A549 (cell line): ENCODE data around the gene ABL1. TPM values are rescaled to one million over a fixed set of nuclear protein-coding genes. Genes with fewer than 3 reads are reported as not detected.
A peak's percentile ranks its signal among the peaks of the same experiment; 100 is the strongest.

Source experiments
- ATAC-seq, 2 experiments: fragments of 200-7000 bp in 1 of 2; fragments of >200 bp in 1 of 2; cut with Nextera tagmentation in 1 of 2; cut with Tn5 transposase in 1 of 2; 3 replicates each; pipeline versions ENCODE4 v1.8.0 to v1.9.1; 2018 to 2020; ENCODE audit warnings: mild to moderate bottlenecking in 1 of 2, moderate library complexity in 1 of 2
- CTCF ChIA-PET: fragments of 300-600 bp; sonication (Branson Sonifier 250); formaldehyde crosslinking; extraction: SDS; loops from one replicate; lab custom pipeline; 2021; ENCODE audit warnings: antibody characterized with exemption, inconsistent platforms; lab: Yijun Ruan, JAX
- POLR2A ChIA-PET: fragments of 350-600 bp; formaldehyde crosslinking; extraction: SDS; loops from one replicate; lab custom pipeline; 2021; ENCODE audit warnings: antibody characterized with exemption, inconsistent platforms; lab: Yijun Ruan, JAX
- DNase-seq, 2 experiments: peaks; one replicate each; pipeline versions ENCODE4 v3.0.0 to v3.0.0-alpha.2; 2011 to 2016; ENCODE audit warnings: low read depth in 1 of 2, low spot score in 1 of 2
- FAIRE-seq: peaks from 2 replicates; lab custom pipeline; 2011; peaks lifted over from hg19 to GRCh38; lab: Jason Lieb, UNC
- H3K27ac ChIP-seq, 2 experiments: fragments of >200 bp; sonication (Bioruptor Twin); formaldehyde crosslinking; 3 replicates each; pipeline ENCODE4 v1.5.1; 2016 to 2017
- H3K4me1 ChIP-seq: fragments of >200 bp; sonication (Bioruptor Twin); formaldehyde crosslinking; 3 replicates; pipeline ENCODE4 v1.6.1; 2016
- H3K4me2 ChIP-seq: fragments of >200 bp; sonication (Bioruptor Twin); formaldehyde crosslinking; 3 replicates; pipeline ENCODE4 v1.6.1; 2016
- H3K4me3 ChIP-seq: fragments of >200 bp; sonication (Bioruptor Twin); formaldehyde crosslinking; 3 replicates; pipeline ENCODE4 v1.5.1; 2016
- H3K9me3 ChIP-seq: fragments of >200 bp; sonication (Bioruptor Twin); formaldehyde crosslinking; 3 replicates; pipeline ENCODE4 v1.6.1; 2016
- CEBPB ChIP-seq, 2 experiments: fragments of >200 bp in 1 of 2; sonication (Bioruptor Twin) in 1 of 2; formaldehyde crosslinking in 1 of 2; IDR thresholded peaks; 2 replicates each; pipeline ENCODE4 v1.6.1; 2012 to 2016
- ELK1 ChIP-seq: fragments of 150-350 bp; IDR thresholded peaks from 2 replicates; pipeline ENCODE4 v1.6.1; 2014; ENCODE audit warnings: low read depth, mild to moderate bottlenecking, low read length
- HDAC2 ChIP-seq: fragments of 200-600 bp; sonication (generic); IDR thresholded peaks from 2 replicates; pipeline ENCODE4 v1.6.1; 2016
- HOXB5 ChIP-seq: fragments of 250-450 bp; sonication (Bioruptor Pico); IDR thresholded peaks from 2 replicates; pipeline ENCODE4 v1.5.0; 2020; ENCODE audit warnings: mild to moderate bottlenecking, moderate library complexity
- KDM1A ChIP-seq: fragments of 200-600 bp; sonication (generic); IDR thresholded peaks from 2 replicates; pipeline ENCODE4 v1.6.1; 2016; ENCODE audit warnings: low read depth, mild to moderate bottlenecking
- MAX ChIP-seq: IDR thresholded peaks from 2 replicates; pipeline ENCODE4 v1.6.1; 2012
- PHF8 ChIP-seq: fragments of 200-600 bp; sonication (generic); IDR thresholded peaks from 2 replicates; pipeline ENCODE4 v1.6.1; 2016; ENCODE audit warnings: low read depth, mild to moderate bottlenecking, antibody characterized with exemption, moderate library complexity, borderline replicate concordance
- POLR2A ChIP-seq: IDR thresholded peaks from 2 replicates; pipeline ENCODE4 v1.6.1; 2012; ENCODE audit warnings: mild to moderate bottlenecking, low read length
- RCOR1 ChIP-seq: fragments of 150-350 bp; IDR thresholded peaks from 2 replicates; pipeline ENCODE4 v1.6.1; 2014; ENCODE audit warnings: antibody characterized with exemption, low read length, low read depth
- REST ChIP-seq: fragments of 200-600 bp; sonication (generic); IDR thresholded peaks from 2 replicates; pipeline ENCODE4 v1.6.1; 2016; ENCODE audit warnings: antibody characterized with exemption, mild to moderate bottlenecking, moderate library complexity
- RFX5 ChIP-seq: fragments of 450-650 bp; IDR thresholded peaks from 2 replicates; pipeline ENCODE4 v1.7.1; 2014; ENCODE audit warnings: antibody characterized with exemption, mild to moderate bottlenecking, moderate library complexity
- SMC3 ChIP-seq: fragments of >200 bp; sonication (Bioruptor Twin); formaldehyde crosslinking; IDR thresholded peaks from 3 replicates; pipeline ENCODE4 v1.6.1; 2018; ENCODE audit warnings: inconsistent platforms
- ZC3H11A ChIP-seq: fragments of 450-650 bp; IDR thresholded peaks from 2 replicates; pipeline ENCODE4 v1.6.1; 2014; ENCODE audit warnings: antibody characterized with exemption, mild to moderate bottlenecking
- ZNF302 ChIP-seq: fragments of 250-450 bp; sonication (Bioruptor Pico); IDR thresholded peaks from 2 replicates; pipeline ENCODE4 v1.9.0; 2021; ENCODE audit warnings: inconsistent platforms, mild to moderate bottlenecking, moderate library complexity
- WGBS: methylation state at CpG from one replicate; pipeline ENCODE4 v1.1.6; 2017; ENCODE audit errors: missing lambda C conversion rate; 5-methylcytosine and 5-hydroxymethylcytosine counted together
- polyA plus RNA-seq, 4 experiments: library from polyadenylated mRNA; depleted of rRNA in 3 of 4; stranded (reverse); fragments of >200 nt; fragmentation: RNase III in 1 of 4; extraction: RNeasy Plus Mini Kit Qiagen cat#74134 plus additional on column Dnase treatment in 1 of 4; gene quantifications; 2 replicates in 3 of 4; 3 replicates in 1 of 4; pipeline ENCODE4 v1.2.3, GENCODE V29; 2011 to 2017
- TF ChIP-seq, protein P1 (sequence below): IDR thresholded peaks from 2 replicates; pipeline ENCODE4 v1.6.1; 2012

Gene ABL1
- polyA plus RNA-seq, 2 of the 4 experiments (the other 2 are of a cell fraction): 26.5 to 32.4 TPM

- WGBS: 73% methylated on average over 11 of the region's 17 CpGs
- FAIRE-seq (no peak), ATAC-seq (no peak; a peak in 1 of 6 replicates), DNase-seq (no peak)
- Histone ChIP-seq H3K9me3 (no peaks in the 10 kb centered on the region), H3K27ac (no peak overlapping the region), H3K4me1 (no peaks in the 10 kb centered on the region), H3K4me3 (no peak overlapping the region), H3K4me2 (no peak overlapping the region)
- no peak for TF ChIP-seq MAX
- no peak for TF ChIP-seq ELK1
- ChIA-PET CTCF (interaction anchor here (0.6 to 4.1 kb wide), 12 partner anchors 10 to 146 kb away, joined by 3 to 22 read pairs (median 5); no protein-coding TSS in a partner anchor), POLR2A (no interaction called here)
Measured at GRCh38 chr9:130900701-130901497, 65.8 kb downstream of the ABL1 start.

GRCh38 chr9:130901498-130902203 lies 66.6 kb downstream of the ABL1 start:
- FAIRE-seq (no peak), ATAC-seq (peak in 1 of 2 experiments; percentile 9; a peak in 1 of 6 replicates), DNase-seq (no peak)
- POLR2A ChIA-PET: no interaction called here
- TF ChIP-seq POLR2A: no peak
- no peak for TF ChIP-seq RFX5
- WGBS: 58% methylated on average over 10 of the region's 17 CpGs
- H3K4me2 ChIP-seq: no peak overlapping the region
- CTCF ChIA-PET: interaction anchor here (0.9 to 4.1 kb wide), 8 partner anchors 8 to 97 kb away, joined by 3 to 22 read pairs (median 4); no protein-coding TSS in a partner anchor
- no peaks in the 10 kb centered on the region for H3K9me3 ChIP-seq
- no peak overlapping the region for H3K27ac ChIP-seq
- no peaks in the 10 kb centered on the region for H3K4me1 ChIP-seq
- no peak overlapping the region for H3K4me3 ChIP-seq

GRCh38 chr9:130902204-130903185 lies 67.4 kb downstream of the ABL1 start:
- DNase-seq (no peak), FAIRE-seq (no peak), ATAC-seq (no peak)
- 61% methylated on average over 12 of the region's 27 CpGs for WGBS
- Histone ChIP-seq H3K9me3 (no peaks in the 10 kb centered on the region), H3K27ac (no peak overlapping the region), H3K4me1 (no peaks in the 10 kb centered on the region), H3K4me3 (no peak overlapping the region), H3K4me2 (no peak overlapping the region)
- TF ChIP-seq HDAC2 (no peak), HOXB5 (CRISPR knock-in tag) (no peak), ZC3H11A (no peak)
- ChIA-PET CTCF (interaction anchor here (0.6 to 4.1 kb wide), 6 partner anchors 9 to 144 kb away, joined by 3 to 22 read pairs (median 4); no protein-coding TSS in a partner anchor), POLR2A (no interaction called here)

DNA sequence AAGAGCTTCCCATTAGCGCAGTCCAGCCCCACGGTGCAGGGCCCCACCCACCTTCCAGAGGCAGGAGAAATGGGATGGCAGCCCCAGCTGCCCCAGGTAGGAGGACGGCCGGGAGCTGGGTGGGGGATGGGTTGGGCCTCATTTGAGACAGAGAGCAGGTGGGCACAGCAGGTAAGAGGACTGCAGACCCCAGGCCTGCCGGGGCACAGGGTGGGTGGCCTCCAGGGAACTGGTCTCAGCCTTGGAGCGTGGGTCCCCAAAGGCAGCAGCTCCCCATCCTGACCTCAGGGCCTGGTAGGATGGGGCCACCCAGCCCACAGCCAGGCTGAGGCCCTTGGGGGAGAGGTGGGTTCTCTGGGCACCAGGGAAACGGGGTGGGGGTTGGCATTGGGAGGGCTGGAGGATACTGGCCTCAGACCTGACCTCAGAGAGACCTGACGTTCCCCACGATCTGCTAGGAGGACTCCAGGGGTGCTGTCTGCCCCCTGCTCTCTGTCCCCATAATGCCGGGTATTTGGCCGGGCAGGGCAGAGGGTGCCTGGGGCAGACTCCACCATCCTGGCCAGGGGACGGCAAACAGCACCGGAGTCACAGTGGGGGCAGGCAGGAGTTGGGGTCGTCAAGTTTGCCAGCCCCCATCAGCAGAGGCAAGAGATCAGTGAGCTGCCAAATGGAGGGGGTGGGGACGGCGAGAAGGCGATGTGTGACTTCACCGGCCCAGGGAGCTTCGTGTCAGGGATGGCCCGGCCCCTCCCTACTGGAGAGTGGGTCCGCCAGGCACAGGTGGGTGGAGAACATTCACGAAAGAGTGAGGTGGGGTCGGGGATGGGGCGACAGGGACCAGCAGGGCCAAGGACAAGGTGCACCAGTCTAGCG lies 68.4 kb downstream of the ABL1 start:
- ATAC-seq: no peak
- no peak for DNase-seq
- Histone ChIP-seq H3K4me1 (no peaks in the 10 kb centered on the region), H3K4me3 (no peak overlapping the region), H3K9me3 (no peaks in the 10 kb centered on the region), H3K4me2 (no peak overlapping the region), H3K27ac (no peak overlapping the region)
- POLR2A ChIA-PET: no interaction called here
- no peak for TF ChIP-seq ZNF302 (CRISPR knock-in tag)
- TF ChIP-seq KDM1A: no peak
- no peak for TF ChIP-seq REST
- TF ChIP-seq, protein P1, sequence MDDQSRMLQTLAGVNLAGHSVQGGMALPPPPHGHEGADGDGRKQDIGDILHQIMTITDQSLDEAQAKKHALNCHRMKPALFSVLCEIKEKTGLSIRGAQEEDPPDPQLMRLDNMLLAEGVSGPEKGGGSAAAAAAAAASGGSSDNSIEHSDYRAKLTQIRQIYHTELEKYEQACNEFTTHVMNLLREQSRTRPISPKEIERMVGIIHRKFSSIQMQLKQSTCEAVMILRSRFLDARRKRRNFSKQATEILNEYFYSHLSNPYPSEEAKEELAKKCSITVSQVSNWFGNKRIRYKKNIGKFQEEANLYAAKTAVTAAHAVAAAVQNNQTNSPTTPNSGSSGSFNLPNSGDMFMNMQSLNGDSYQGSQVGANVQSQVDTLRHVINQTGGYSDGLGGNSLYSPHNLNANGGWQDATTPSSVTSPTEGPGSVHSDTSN: no peak
- no peak for TF ChIP-seq CEBPB (IDR thresholded peaks at IDR 0.05)
- no peak for TF ChIP-seq PHF8
- TF ChIP-seq RCOR1: no peak
- no peak for TF ChIP-seq SMC3
- FAIRE-seq: no peak
- CTCF ChIA-PET: interaction anchor here (0.6 to 1.6 kb wide), 4 partner anchors 12 to 143 kb away, joined by 3 to 4 read pairs (median 3); no protein-coding TSS in a partner anchor
- 70% methylated on average over 16 of the region's 25 CpGs for WGBS
